Hypothalamus (tissue), 51 donors: ENCODE results near the gene CREB5.
"Not testable (repeated sequence)": the region's sequence is repeated elsewhere in the genome, so short reads cannot be mapped to it uniquely, and the experiment has no call there.

Experiments
- DNase-seq, 51 donors: peaks; one replicate each; lab custom pipeline; 2025; lab: John Stamatoyannopoulos, UW

The CREB5 gene

GRCh38 chr7:28411876-28412662 is at the start of gene CREB5:
CREB5 (plus strand) TSS chr7:28412518; CDS start chr7:28412915, 397 bp downstream.
- DNase-seq: peak in 14 of 51 donors; percentile 3 to 46 (median 26)

GRCh38 chr7:28362812-28363211 is 49.5 kb upstream of the CREB5 start:
- DNase-seq: no peak

GRCh38 chr7:28364082-28364481 is 48.2 kb upstream of the CREB5 start:
- DNase-seq: no peak

- no peak for DNase-seq
These were observed 42.8 kb upstream of the CREB5 start for GRCh38 chr7:28369523-28369922.

GRCh38 chr7:28371846-28372245 is 40.5 kb upstream of the CREB5 start:
- no peak for DNase-seq

GRCh38 chr7:28373990-28374389 is 38.3 kb upstream of the CREB5 start:
- no peak for DNase-seq

GRCh38 chr7:28375729-28376128 is 36.6 kb upstream of the CREB5 start:
- DNase-seq: no peak

GRCh38 chr7:28376634-28377033 is 35.7 kb upstream of the CREB5 start:
- no peak for DNase-seq

GRCh38 chr7:28378574-28379149 is 33.7 kb upstream of the CREB5 start:
- no peak for DNase-seq

- DNase-seq: no peak
These were observed 30.9 kb upstream of the CREB5 start for GRCh38 chr7:28381466-28381865.

- no peak for DNase-seq
These were observed 30.2 kb upstream of the CREB5 start for GRCh38 chr7:28382144-28382543.

GRCh38 chr7:28383975-28384374 is 28.3 kb upstream of the CREB5 start:
- no peak for DNase-seq

GRCh38 chr7:28389504-28390395 is 22.6 kb upstream of the CREB5 start:
- peak in 6 of 51 donors; percentile 5 to 88 (median 9) for DNase-seq

GRCh38 chr7:28390426-28390825 is 21.9 kb upstream of the CREB5 start:
- peak in 1 of 51 donors; percentile 22 for DNase-seq

- no peak for DNase-seq
These were observed 20.0 kb upstream of the CREB5 start for GRCh38 chr7:28392289-28392688.

- no peak for DNase-seq
These were observed 16.9 kb upstream of the CREB5 start for GRCh38 chr7:28395404-28395803.

- no peak for DNase-seq
These were observed 16.5 kb upstream of the CREB5 start for GRCh38 chr7:28395831-28396230.

- no peak for DNase-seq
These were observed 15.2 kb upstream of the CREB5 start for GRCh38 chr7:28397141-28397540.

GRCh38 chr7:28400838-28401360 is 11.4 kb upstream of the CREB5 start:
- DNase-seq: no peak

GRCh38 chr7:28401567-28401966 is 10.8 kb upstream of the CREB5 start:
- not testable (repeated sequence) for DNase-seq

GRCh38 chr7:28405662-28406061 is 6.7 kb upstream of the CREB5 start:
- no peak for DNase-seq
